Smooth muscle cell (in vitro differentiated cells): ENCODE data around the gene SUSD1. TPM values are rescaled to one million over a fixed set of nuclear protein-coding genes. Genes with fewer than 3 reads are reported as not detected.
A peak's percentile ranks its signal among the peaks of the same experiment; 100 is the strongest.

ENCODE experiments used
- DNase-seq: peaks from one replicate; lab custom pipeline; 2025; ENCODE audit not compliant: unreplicated experiment; lab: John Stamatoyannopoulos, UW
- H2AFZ ChIP-seq: fragments of 200-600 bp; sonication (generic); 2 replicates; pipeline ENCODE4 v1.6.0; 2016; ENCODE audit warnings: antibody characterized with exemption, low read depth, mild to moderate bottlenecking
- H3F3A ChIP-seq: fragments of 200-600 bp; sonication (generic); 2 replicates; pipeline ENCODE4 v1.6.0; 2017; ENCODE audit warnings: antibody characterized with exemption, low read depth
- H3K27ac ChIP-seq: fragments of 200-600 bp; sonication (generic); 2 replicates; pipeline ENCODE4 v1.5.1; 2016; ENCODE audit warnings: low read depth, mild to moderate bottlenecking
- H3K27me3 ChIP-seq: fragments of 200-600 bp; sonication (generic); 2 replicates; pipeline ENCODE4 v1.6.1; 2016; ENCODE audit warnings: low read depth, mild to moderate bottlenecking
- H3K36me3 ChIP-seq: fragments of 200-600 bp; sonication (generic); 2 replicates; pipeline ENCODE4 v1.5.1; 2016; ENCODE audit warnings: low read depth
- H3K4me1 ChIP-seq: fragments of 200-600 bp; sonication (generic); 2 replicates; pipeline ENCODE4 v1.5.1; 2016; ENCODE audit warnings: low read depth
- H3K4me2 ChIP-seq: fragments of 200-600 bp; sonication (generic); 2 replicates; pipeline ENCODE4 v1.6.0; 2016; ENCODE audit warnings: mild to moderate bottlenecking
- H3K4me3 ChIP-seq: fragments of 200-600 bp; sonication (generic); 2 replicates; pipeline ENCODE4 v1.5.1; 2016; ENCODE audit warnings: mild to moderate bottlenecking
- H3K79me2 ChIP-seq: fragments of 200-600 bp; sonication (generic); 2 replicates; pipeline ENCODE4 v1.6.0; 2016; ENCODE audit warnings: low read depth, mild to moderate bottlenecking
- H3K9ac ChIP-seq: fragments of 200-600 bp; sonication (generic); 2 replicates; pipeline ENCODE4 v1.6.0; 2016; ENCODE audit warnings: low read depth
- H3K9me3 ChIP-seq: fragments of 200-600 bp; sonication (generic); replicated peaks from 2 replicates; pipeline ENCODE4 v1.5.1; 2016; ENCODE audit warnings: low read depth
- H4K20me1 ChIP-seq: fragments of 200-600 bp; sonication (generic); 2 replicates; pipeline ENCODE4 v1.6.0; 2016; ENCODE audit warnings: low read depth
- WGBS: methylation state at CpG from one replicate; pipeline ENCODE4 v1.1.7; 2016; ENCODE audit warnings: low lambda C conversion rate; 5-methylcytosine and 5-hydroxymethylcytosine counted together
- polyA plus RNA-seq: library from polyadenylated mRNA; unstranded; fragments of >200 nt; fragmentation: Nextera tagmentation; extraction: Ambion mirVana; gene quantifications from 2 replicates; pipeline ENCODE4 v1.2.1, GENCODE V29; 2016
- total RNA-seq: library from RNA; depleted of rRNA; stranded (reverse); fragments of >200 nt; gene quantifications from 2 replicates; pipeline ENCODE4 v1.2.3, GENCODE V29; 2014
- TF ChIP-seq, protein P1 (sequence below): fragments of 200-600 bp; sonication (generic); IDR thresholded peaks from 2 replicates; pipeline ENCODE4 v1.5.1; 2017; ENCODE audit warnings: borderline replicate concordance, mild to moderate bottlenecking, antibody characterized with exemption; ENCODE audit not compliant: insufficient read depth, poor library complexity, severe bottlenecking

SUSD1 gene
- total and polyA plus RNA-seq, 2 experiments from 2014 or later, result 6.7 to 11.8 TPM

DNA sequence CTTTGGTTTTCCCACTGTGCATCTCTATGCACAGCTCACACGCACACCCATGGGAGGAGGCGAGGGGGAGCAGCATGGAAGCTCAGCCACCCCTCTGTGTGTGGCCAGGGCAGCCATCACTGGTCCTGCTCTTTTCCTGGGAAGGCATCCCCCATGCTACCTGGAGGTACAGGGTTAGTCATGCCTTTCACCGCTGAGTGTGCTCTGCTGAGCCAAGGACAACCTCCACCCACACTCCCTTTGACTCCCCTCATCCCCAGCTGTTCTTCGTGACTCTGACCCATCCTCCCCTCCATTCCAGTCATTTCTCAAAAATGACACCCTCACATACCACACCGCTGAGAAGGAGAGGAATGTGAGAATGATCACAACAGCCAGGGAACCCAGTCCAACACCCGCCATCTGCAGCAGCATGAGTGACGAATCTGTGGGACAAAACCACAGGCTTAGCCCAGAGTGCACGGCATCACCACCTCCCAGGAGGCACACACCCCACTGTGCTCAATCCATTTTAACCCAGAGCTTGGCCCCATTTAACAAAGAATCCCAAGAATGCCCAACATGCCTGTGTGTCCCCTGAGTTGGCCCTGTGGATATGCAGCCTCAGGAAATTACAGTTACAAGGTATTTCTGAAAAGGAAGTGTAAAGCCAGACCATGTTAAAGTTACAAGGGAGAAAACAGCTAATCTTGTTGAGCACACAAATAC, 133.4 kb downstream of the SUSD1 start:
- Histone ChIP-seq H2AFZ (no peak overlapping the region), H3K27me3 (no peaks in the 10 kb centered on the region), H3K9ac (peak overlapping the region; percentile 43), H3K4me2 (peak overlapping the region; percentile 35), H3K36me3 (no peaks in the 10 kb centered on the region), H3K27ac (peak overlapping the region; percentile 87), H4K20me1 (no peaks in the 10 kb centered on the region), H3K9me3 (no peaks in the 10 kb centered on the region), H3F3A (peaks cover 9% of the 10 kb centered on the region), H3K4me3 (no peak overlapping the region), H3K79me2 (no peaks in the 10 kb centered on the region), H3K4me1 (peaks cover 22% of the 10 kb centered on the region)
- no peak for DNase-seq
- TF ChIP-seq, protein P1, sequence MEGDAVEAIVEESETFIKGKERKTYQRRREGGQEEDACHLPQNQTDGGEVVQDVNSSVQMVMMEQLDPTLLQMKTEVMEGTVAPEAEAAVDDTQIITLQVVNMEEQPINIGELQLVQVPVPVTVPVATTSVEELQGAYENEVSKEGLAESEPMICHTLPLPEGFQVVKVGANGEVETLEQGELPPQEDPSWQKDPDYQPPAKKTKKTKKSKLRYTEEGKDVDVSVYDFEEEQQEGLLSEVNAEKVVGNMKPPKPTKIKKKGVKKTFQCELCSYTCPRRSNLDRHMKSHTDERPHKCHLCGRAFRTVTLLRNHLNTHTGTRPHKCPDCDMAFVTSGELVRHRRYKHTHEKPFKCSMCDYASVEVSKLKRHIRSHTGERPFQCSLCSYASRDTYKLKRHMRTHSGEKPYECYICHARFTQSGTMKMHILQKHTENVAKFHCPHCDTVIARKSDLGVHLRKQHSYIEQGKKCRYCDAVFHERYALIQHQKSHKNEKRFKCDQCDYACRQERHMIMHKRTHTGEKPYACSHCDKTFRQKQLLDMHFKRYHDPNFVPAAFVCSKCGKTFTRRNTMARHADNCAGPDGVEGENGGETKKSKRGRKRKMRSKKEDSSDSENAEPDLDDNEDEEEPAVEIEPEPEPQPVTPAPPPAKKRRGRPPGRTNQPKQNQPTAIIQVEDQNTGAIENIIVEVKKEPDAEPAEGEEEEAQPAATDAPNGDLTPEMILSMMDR, result no peak
- 24% methylated on average over 8 of the region's 8 CpGs for WGBS

DNA sequence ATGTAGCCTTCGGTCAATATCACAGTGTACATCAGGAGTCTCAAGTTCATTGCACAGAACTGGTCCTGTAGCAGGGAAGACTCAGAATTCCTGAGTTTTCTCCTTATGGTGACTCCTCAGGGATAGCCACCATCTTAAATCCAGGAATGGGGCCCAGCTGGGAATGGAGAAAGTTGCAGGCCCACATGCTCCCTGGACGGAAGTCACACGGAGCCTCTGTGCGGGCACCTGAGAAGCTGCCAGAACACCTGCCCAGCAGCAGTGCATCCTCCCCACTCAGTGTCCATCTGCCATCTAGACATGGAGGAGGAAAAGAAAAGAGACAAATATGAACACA, 133.9 kb downstream of the SUSD1 start:
- Histone ChIP-seq H3F3A (peaks cover 9% of the 10 kb centered on the region), H3K4me2 (no peak overlapping the region), H3K9me3 (no peaks in the 10 kb centered on the region), H3K79me2 (no peaks in the 10 kb centered on the region), H2AFZ (no peak overlapping the region), H3K27me3 (no peaks in the 10 kb centered on the region), H3K4me3 (no peak overlapping the region), H3K36me3 (no peaks in the 10 kb centered on the region), H3K9ac (no peak overlapping the region), H4K20me1 (no peaks in the 10 kb centered on the region), H3K4me1 (peaks cover 22% of the 10 kb centered on the region), H3K27ac (peak overlapping the region; percentile 12)
- no peak for DNase-seq
- 94% methylated on average over 4 of the region's 4 CpGs for WGBS
- TF ChIP-seq, protein P1, result no peak

DNA sequence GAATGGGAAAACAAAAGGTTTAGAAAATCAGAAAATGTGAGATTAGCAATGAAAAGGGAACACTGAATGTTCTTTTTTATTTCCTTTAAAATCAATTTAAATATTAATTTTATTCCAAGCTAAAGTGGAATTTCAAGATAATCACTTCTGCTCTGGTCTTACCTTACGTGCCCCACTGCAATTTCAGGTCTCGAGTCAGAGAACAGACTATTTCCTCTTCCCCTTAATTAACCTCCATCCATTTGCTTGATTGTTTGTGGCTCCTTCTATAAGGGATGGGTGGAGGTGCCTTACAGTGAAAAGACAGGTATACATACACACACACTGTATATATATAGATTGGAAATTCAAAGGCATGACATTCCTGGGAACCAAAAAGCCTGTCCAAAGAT, 137.1 kb downstream of the SUSD1 start:
- 96% methylated on average over 2 of the region's 2 CpGs for WGBS
- H4K20me1 ChIP-seq, result no peaks in the 10 kb centered on the region
- H3K9ac ChIP-seq, result no peak overlapping the region
- peaks cover 22% of the 10 kb centered on the region for H3K4me1 ChIP-seq
- H3K36me3 ChIP-seq, result no peaks in the 10 kb centered on the region
- no peaks in the 10 kb centered on the region for H3K79me2 ChIP-seq
- no peak overlapping the region for H3K27ac ChIP-seq
- TF ChIP-seq, protein P1, result no peak
- no peak overlapping the region for H3K4me3 ChIP-seq
- H2AFZ ChIP-seq, result no peak overlapping the region
- no peaks in the 10 kb centered on the region for H3K27me3 ChIP-seq
- H3K9me3 ChIP-seq, result no peaks in the 10 kb centered on the region
- peaks cover 9% of the 10 kb centered on the region for H3F3A ChIP-seq
- no peak for DNase-seq
- no peak overlapping the region for H3K4me2 ChIP-seq
